Tibial nerve (tissue), 4 donors: ENCODE data around the gene TUBB3.

Experiments
- CTCF ChIP-seq, 5 experiments: fragments of 200-600 bp in 3 of 5; fragments of 450-650 bp in 2 of 5; sonication (generic) in 3 of 5; IDR thresholded peaks; one replicate each; pipeline ENCODE4 v1.5.1; 2016 to 2019; ENCODE audit warnings: antibody characterized with exemption in 5 of 5, mild to moderate bottlenecking in 3 of 5, moderate library complexity in 2 of 5
- EP300 ChIP-seq, 2 donors: sonication (generic); formaldehyde crosslinking; IDR thresholded peaks; one replicate each; pipeline ENCODE4 v1.6.1; 2017; ENCODE audit warnings: antibody characterized with exemption in 2 of 2, mild to moderate bottlenecking in 1 of 2
- POLR2A ChIP-seq, 2 donors: fragments of 450-650 bp; IDR thresholded peaks; one replicate each; pipeline ENCODE4 v1.6.1; 2017; ENCODE audit warnings: antibody characterized with exemption in 2 of 2, mild to moderate bottlenecking in 2 of 2, moderate library complexity in 2 of 2

GRCh38 chr16:89924925-89925307, 1.8 kb downstream of the TUBB3 start:
- TF ChIP-seq POLR2A (IDR thresholded peaks at IDR 0.05) (no peak), CTCF (IDR thresholded peaks at IDR 0.05) (no peak), EP300 (IDR thresholded peaks at IDR 0.05) (no peak)
